ENCODE data around the gene ADAMTS17. TPM values are rescaled to one million over a fixed set of nuclear protein-coding genes. Genes with fewer than 3 reads are reported as not detected.

ADAMTS17 gene
- total RNA-seq, 1 donor from 2014 or later, result 4.8 TPM

DNA sequence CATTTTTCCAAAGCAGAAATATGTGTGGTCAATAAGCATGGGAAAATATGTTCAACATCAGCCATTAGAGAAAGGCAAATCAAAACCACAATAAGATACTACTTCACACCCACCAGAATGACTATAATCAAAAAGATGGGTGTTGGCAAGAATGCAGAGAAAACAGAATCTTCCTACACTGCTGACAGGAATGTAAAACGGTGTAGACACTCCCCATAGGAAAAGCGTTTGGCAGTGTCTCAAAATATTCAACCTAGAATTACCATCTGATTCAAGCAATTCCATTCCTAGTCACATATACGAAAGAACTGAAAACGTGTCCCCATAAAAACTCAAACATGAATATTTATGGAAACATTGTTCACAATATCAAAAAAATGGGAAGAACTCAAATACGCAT, 123.3 kb downstream of the ADAMTS17 start:
- TF ChIP-seq, protein P1, sequence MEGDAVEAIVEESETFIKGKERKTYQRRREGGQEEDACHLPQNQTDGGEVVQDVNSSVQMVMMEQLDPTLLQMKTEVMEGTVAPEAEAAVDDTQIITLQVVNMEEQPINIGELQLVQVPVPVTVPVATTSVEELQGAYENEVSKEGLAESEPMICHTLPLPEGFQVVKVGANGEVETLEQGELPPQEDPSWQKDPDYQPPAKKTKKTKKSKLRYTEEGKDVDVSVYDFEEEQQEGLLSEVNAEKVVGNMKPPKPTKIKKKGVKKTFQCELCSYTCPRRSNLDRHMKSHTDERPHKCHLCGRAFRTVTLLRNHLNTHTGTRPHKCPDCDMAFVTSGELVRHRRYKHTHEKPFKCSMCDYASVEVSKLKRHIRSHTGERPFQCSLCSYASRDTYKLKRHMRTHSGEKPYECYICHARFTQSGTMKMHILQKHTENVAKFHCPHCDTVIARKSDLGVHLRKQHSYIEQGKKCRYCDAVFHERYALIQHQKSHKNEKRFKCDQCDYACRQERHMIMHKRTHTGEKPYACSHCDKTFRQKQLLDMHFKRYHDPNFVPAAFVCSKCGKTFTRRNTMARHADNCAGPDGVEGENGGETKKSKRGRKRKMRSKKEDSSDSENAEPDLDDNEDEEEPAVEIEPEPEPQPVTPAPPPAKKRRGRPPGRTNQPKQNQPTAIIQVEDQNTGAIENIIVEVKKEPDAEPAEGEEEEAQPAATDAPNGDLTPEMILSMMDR (IDR thresholded peaks at IDR 0.05; ENCODE audit: unreplicated experiment), result no peak
- no peak overlapping the region for H3K27ac Mint-ChIP-seq (ENCODE audit: unreplicated experiment)
- H3K36me3 Mint-ChIP-seq (ENCODE audit: low read depth, unreplicated experiment), result no peaks in the 10 kb centered on the region
- H3K4me3 Mint-ChIP-seq (ENCODE audit: unreplicated experiment), result no peak overlapping the region
- peaks cover 2% of the 10 kb centered on the region for H3K27me3 Mint-ChIP-seq (ENCODE audit: unreplicated experiment)
- H3K4me1 Mint-ChIP-seq (ENCODE audit: unreplicated experiment), result no peaks in the 10 kb centered on the region
- H3K9me3 Mint-ChIP-seq (ENCODE audit: unreplicated experiment), result no peaks in the 10 kb centered on the region
- DNase-seq (ENCODE audit: low spot score), result no peak

DNA sequence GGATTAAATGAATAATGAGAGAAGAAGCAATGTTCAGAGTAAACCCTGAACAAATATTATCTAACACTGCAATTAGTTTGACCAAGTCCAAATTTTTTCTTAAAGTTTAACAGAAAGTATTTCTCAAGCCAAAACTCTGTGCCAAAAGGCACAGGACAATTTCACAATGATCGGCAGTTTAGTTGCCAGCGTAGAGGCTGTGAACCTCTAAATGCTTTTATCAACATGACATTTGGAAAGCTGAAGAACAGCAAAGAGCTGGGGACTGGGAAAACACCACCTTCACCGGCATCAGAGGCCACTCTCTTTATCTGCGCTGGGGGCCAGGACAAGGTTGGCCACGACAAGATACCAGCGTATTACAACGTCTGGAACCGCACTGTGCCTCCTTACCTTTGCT, 125.6 kb downstream of the ADAMTS17 start:
- TF ChIP-seq, protein P1 (IDR thresholded peaks at IDR 0.05; ENCODE audit: unreplicated experiment), result no peak
- no peak for DNase-seq (ENCODE audit: low spot score)
- peaks cover 2% of the 10 kb centered on the region for H3K27me3 Mint-ChIP-seq (ENCODE audit: unreplicated experiment)

DNA sequence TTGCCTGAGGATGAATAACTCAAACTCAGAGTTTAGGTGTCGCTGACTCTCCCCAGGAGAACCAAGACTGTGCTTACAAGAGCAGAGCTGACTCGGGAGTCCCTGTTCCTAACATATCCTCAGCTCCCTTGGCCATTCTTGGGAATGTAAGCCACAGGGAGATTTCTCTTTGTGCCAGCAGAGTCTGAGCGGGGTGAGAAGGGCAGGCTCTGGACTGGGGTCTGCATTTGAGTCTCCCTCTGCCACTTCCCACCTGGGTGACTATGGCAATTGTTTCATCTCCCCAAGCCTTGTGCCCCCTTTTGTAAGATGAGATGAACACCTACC, 126.0 kb downstream of the ADAMTS17 start:
- Mint-ChIP-seq H3K36me3 (ENCODE audit: low read depth, unreplicated experiment) (no peaks in the 10 kb centered on the region), H3K4me1 (ENCODE audit: unreplicated experiment) (peaks cover 10% of the 10 kb centered on the region), H3K4me3 (ENCODE audit: unreplicated experiment) (no peak overlapping the region), H3K27ac (ENCODE audit: unreplicated experiment) (peak overlapping the region; percentile 25), H3K27me3 (ENCODE audit: unreplicated experiment) (peaks cover 2% of the 10 kb centered on the region), H3K9me3 (ENCODE audit: unreplicated experiment) (no peaks in the 10 kb centered on the region)
- no peak for DNase-seq (ENCODE audit: low spot score)
- TF ChIP-seq, protein P1 (IDR thresholded peaks at IDR 0.05; ENCODE audit: unreplicated experiment), result no peak

More for the DNA sequence above, 125.6 kb downstream of the ADAMTS17 start:
- Mint-ChIP-seq H3K4me3 (ENCODE audit: unreplicated experiment) (no peak overlapping the region), H3K27ac (ENCODE audit: unreplicated experiment) (peak overlapping the region; percentile 25), H3K36me3 (ENCODE audit: low read depth, unreplicated experiment) (no peaks in the 10 kb centered on the region), H3K4me1 (ENCODE audit: unreplicated experiment) (peaks cover 10% of the 10 kb centered on the region), H3K9me3 (ENCODE audit: unreplicated experiment) (no peaks in the 10 kb centered on the region)

DNA sequence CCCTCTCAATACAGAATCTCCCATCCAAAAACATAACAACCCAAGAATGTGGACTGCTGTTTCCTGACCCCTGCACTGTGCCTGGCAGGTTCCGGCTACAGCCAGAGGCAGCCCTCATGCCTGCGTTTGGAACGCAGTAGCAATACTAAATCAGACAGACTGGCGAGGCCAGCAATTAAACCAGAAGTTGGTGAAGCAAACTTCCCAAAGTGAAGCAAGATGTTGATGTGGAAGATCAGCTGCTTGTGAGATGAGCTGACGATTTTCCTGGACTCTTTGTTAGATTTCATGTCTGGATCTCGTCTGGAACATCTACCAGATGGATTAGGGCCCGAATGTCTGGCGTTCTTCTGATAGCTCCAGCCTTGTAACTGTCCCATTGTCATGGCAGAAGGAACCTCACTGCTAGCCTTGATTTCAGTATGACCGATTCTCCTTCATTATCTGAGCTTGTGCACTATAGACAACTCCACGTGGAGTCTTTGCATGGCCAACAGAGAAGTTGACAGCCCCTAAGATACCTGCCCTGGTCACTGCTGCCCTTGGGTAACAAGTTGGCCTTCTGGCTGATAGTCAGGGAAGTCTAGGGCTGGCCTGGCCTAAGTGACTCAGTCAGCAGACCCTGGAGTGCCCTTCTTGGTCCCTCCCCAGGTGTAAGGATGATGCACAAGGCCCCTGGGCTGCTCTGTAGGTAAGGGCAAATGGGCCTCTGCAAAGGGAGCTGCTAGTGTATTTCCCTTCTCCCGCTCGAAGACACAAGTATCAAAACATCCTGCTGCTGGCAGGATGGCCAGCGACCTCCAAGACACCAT, 126.5 kb downstream of the ADAMTS17 start:
- Mint-ChIP-seq H3K27me3 (ENCODE audit: unreplicated experiment) (peaks cover 2% of the 10 kb centered on the region), H3K4me1 (ENCODE audit: unreplicated experiment) (peaks cover 10% of the 10 kb centered on the region), H3K4me3 (ENCODE audit: unreplicated experiment) (no peak overlapping the region), H3K36me3 (ENCODE audit: low read depth, unreplicated experiment) (no peaks in the 10 kb centered on the region), H3K27ac (ENCODE audit: unreplicated experiment) (no peak overlapping the region), H3K9me3 (ENCODE audit: unreplicated experiment) (no peaks in the 10 kb centered on the region)
- TF ChIP-seq, protein P1 (IDR thresholded peaks at IDR 0.05; ENCODE audit: unreplicated experiment), result no peak
- no peak for DNase-seq (ENCODE audit: low spot score)
